Transverse colon (tissue), 4 donors: ENCODE measurements around the gene DMXL2. TPM values are rescaled to one million over a fixed set of nuclear protein-coding genes. Genes with fewer than 3 reads are reported as not detected.

Experiments used
- DNase-seq: peaks from one replicate; pipeline ENCODE4 v3.0.0-alpha.2; 2019
- H3K27ac ChIP-seq, 4 donors: fragments of 200-600 bp; sonication (generic); 2 replicates each; pipeline ENCODE4 v1.5.1; 2016 to 2018; ENCODE audit warnings: inconsistent platforms in 4 of 4
- H3K27me3 ChIP-seq: fragments of 200-600 bp; sonication (generic); 2 replicates; pipeline ENCODE4 v1.5.1; 2017; ENCODE audit warnings: inconsistent platforms
- H3K36me3 ChIP-seq, 4 donors: fragments of 200-600 bp; sonication (generic); 2 replicates each; pipeline ENCODE4 v1.5.1; 2017 to 2019; ENCODE audit warnings: inconsistent platforms in 4 of 4
- H3K4me1 ChIP-seq, 4 donors: fragments of 200-600 bp; sonication (generic); 2 replicates each; pipeline ENCODE4 v1.5.1; 2017 to 2020; ENCODE audit warnings: inconsistent platforms in 4 of 4
- H3K4me3 ChIP-seq, 4 donors: fragments of 200-600 bp; sonication (generic); 1 replicate in 1 of 4; 2 replicates in 3 of 4; pipeline versions ENCODE4 v1.5.1 to v1.6.1; 2017 to 2019; ENCODE audit warnings: inconsistent platforms in 4 of 4
- H3K9me3 ChIP-seq, 2 donors: fragments of 200-600 bp; sonication (generic); 2 replicates each; pipeline ENCODE4 v1.5.1; 2017 to 2019; ENCODE audit warnings: inconsistent platforms in 2 of 2
- CTCF ChIP-seq, 5 experiments: fragments of 200-600 bp in 3 of 5; fragments of 450-650 bp in 2 of 5; sonication (generic) in 3 of 5; IDR thresholded peaks; 1 replicate in 2 of 5; 2 replicates in 3 of 5; pipeline ENCODE4 v1.5.1; 2016 to 2017; ENCODE audit warnings: antibody characterized with exemption in 5 of 5, inconsistent platforms in 3 of 5, mild to moderate bottlenecking in 2 of 5, moderate library complexity in 1 of 5
- EP300 ChIP-seq: sonication (generic); formaldehyde crosslinking; IDR thresholded peaks from one replicate; pipeline ENCODE4 v1.6.1; 2017; ENCODE audit warnings: antibody characterized with exemption, low read depth
- POLR2A ChIP-seq: fragments of 450-650 bp; IDR thresholded peaks from one replicate; pipeline ENCODE4 v1.6.1; 2016; ENCODE audit warnings: antibody characterized with exemption, mild to moderate bottlenecking, moderate library complexity
- POLR2AphosphoS5 ChIP-seq, 3 donors: sonication (generic); formaldehyde crosslinking; IDR thresholded peaks; one replicate each; pipeline ENCODE4 v1.6.1; 2016; ENCODE audit warnings: antibody characterized with exemption in 3 of 3
- WGBS, 2 donors: methylation state at CpG; one replicate each; pipeline ENCODE4 v1.1.5; 2018; ENCODE audit warnings: low coverage in 1 of 2; 5-methylcytosine and 5-hydroxymethylcytosine counted together
- in situ Hi-C, 4 donors: fragments of 200-750 bp; cut with MboI; loops; one replicate each; pipeline versions ENCODE4 v1.15.0 to v1.15.1; 2017; ENCODE audit warnings: low sequenced_read_pairs in 3 of 4, low pct_ligation_motif_present in 1 of 4, low pct_unique_long_range_greater_than_20kb in 1 of 4
- intact Hi-C: fragments of 100-400 bp; cut with DNase I; formaldehyde crosslinking; loops from one replicate; pipeline ENCODE4 v1.15.1; 2023; ENCODE audit warnings: low total_unique reads
- total RNA-seq, 4 donors: library from RNA; depleted of rRNA; stranded (reverse); fragments of >200 nt; gene quantifications; one replicate each; pipeline ENCODE4 v1.1.0, GENCODE V29; 2016

DMXL2 gene
- total RNA-seq, 4 donors from 2014 or later: 35.8 to 75.9 (median 56.0) TPM

- no peak for DNase-seq
- TF ChIP-seq CTCF (IDR thresholded peaks at IDR 0.05) (no peak), POLR2AphosphoS5 (IDR thresholded peaks at IDR 0.05) (no peak), EP300 (no peak), POLR2A (no peak)
- Histone ChIP-seq H3K36me3 (peaks cover 0 to 15% (median 6%) of the 10 kb centered on the region in 4 donors), H3K27ac (no peak overlapping the region), H3K9me3 (no peaks in the 10 kb centered on the region), H3K4me3 (no peak overlapping the region), H3K4me1 (no peaks in the 10 kb centered on the region), H3K27me3 (no peaks in the 10 kb centered on the region)
- in situ Hi-C loops (no loop called here), intact Hi-C loops (no loop called here)
- 93% methylated on average over 1 of the region's 1 CpG; no CpG with 5 or more reads in 1 of the 2 donors for WGBS, 2 donors
Measured at GRCh38 chr15:51444112-51444511, 178.5 kb downstream of the DMXL2 start.

- TF ChIP-seq CTCF (IDR thresholded peaks at IDR 0.05): no peak
- TF ChIP-seq EP300: no peak
- no peak for TF ChIP-seq POLR2A
- no peak for TF ChIP-seq POLR2AphosphoS5 (IDR thresholded peaks at IDR 0.05)
- Histone ChIP-seq H3K4me3 (no peak overlapping the region), H3K36me3 (peaks cover 0 to 10% (median 4%) of the 10 kb centered on the region in 4 donors), H3K27me3 (no peaks in the 10 kb centered on the region), H3K27ac (no peak overlapping the region), H3K9me3 (no peaks in the 10 kb centered on the region), H3K4me1 (no peaks in the 10 kb centered on the region)
- no peak for DNase-seq
- WGBS, 2 donors: 90% methylated on average over 3 of the region's 4 CpGs; no CpG with 5 or more reads in 1 of the 2 donors
- intact Hi-C loops (no loop called here), in situ Hi-C loops (no loop called here)
Measured at GRCh38 chr15:51443282-51443914, 179.2 kb downstream of the DMXL2 start.

GRCh38 chr15:51438526-51438925 lies 184.0 kb downstream of the DMXL2 start:
- 77 to 91% methylated on average over 2 of the region's 2 CpGs for WGBS, 2 donors
- Histone ChIP-seq H3K27me3 (no peaks in the 10 kb centered on the region), H3K36me3 (no peaks in the 10 kb centered on the region), H3K4me1 (no peaks in the 10 kb centered on the region), H3K9me3 (no peaks in the 10 kb centered on the region), H3K27ac (no peak overlapping the region), H3K4me3 (no peak overlapping the region)
- DNase-seq: no peak
- in situ Hi-C loops: no loop called here
- TF ChIP-seq CTCF (IDR thresholded peaks at IDR 0.05): no peak
- intact Hi-C loops: no loop called here

- WGBS, 2 donors: 18 to 50% methylated on average over 1 of the region's 1 CpG
- Histone ChIP-seq H3K27me3 (no peaks in the 10 kb centered on the region), H3K27ac (no peak overlapping the region), H3K36me3 (no peaks in the 10 kb centered on the region), H3K4me1 (no peaks in the 10 kb centered on the region), H3K9me3 (no peaks in the 10 kb centered on the region), H3K4me3 (no peak overlapping the region)
- intact Hi-C loops (no loop called here), in situ Hi-C loops (no loop called here)
- TF ChIP-seq POLR2AphosphoS5 (IDR thresholded peaks at IDR 0.05): no peak
- TF ChIP-seq CTCF (IDR thresholded peaks at IDR 0.05): no peak
- no peak for TF ChIP-seq POLR2A
- no peak for TF ChIP-seq EP300
- no peak for DNase-seq
Measured at GRCh38 chr15:51425517-51426040, 197.0 kb downstream of the DMXL2 start.
